KMS-11 (cell line): ENCODE results near the gene GNE.

ENCODE experiments used
- H2AFZ ChIP-seq: fragments of 200-600 bp; sonication (generic); 2 replicates; pipeline ENCODE4 v1.6.1; 2016; ENCODE audit warnings: antibody characterized with exemption, mixed run types, low read depth
- H3K27ac ChIP-seq: fragments of 200-600 bp; sonication (generic); 2 replicates; pipeline ENCODE4 v1.6.1; 2016; ENCODE audit warnings: mild to moderate bottlenecking, mixed run types
- H3K27me3 ChIP-seq: fragments of 200-600 bp; sonication (generic); 2 replicates; pipeline ENCODE4 v1.6.1; 2017; ENCODE audit warnings: mild to moderate bottlenecking, low read depth, mixed run types, moderate library complexity; ENCODE audit not compliant: insufficient read depth
- H3K36me3 ChIP-seq: fragments of 200-600 bp; sonication (generic); 2 replicates; pipeline ENCODE4 v1.6.1; 2017; ENCODE audit warnings: mild to moderate bottlenecking, mixed run types; ENCODE audit not compliant: insufficient read depth
- H3K4me1 ChIP-seq: fragments of 200-600 bp; sonication (generic); 2 replicates; pipeline ENCODE4 v1.6.1; 2016; ENCODE audit warnings: mild to moderate bottlenecking, low read depth, mixed run types; ENCODE audit not compliant: poor library complexity, severe bottlenecking
- H3K4me2 ChIP-seq: fragments of 200-600 bp; sonication (generic); 2 replicates; pipeline ENCODE4 v1.7.0; 2016; ENCODE audit warnings: mild to moderate bottlenecking, mixed run types
- H3K4me3 ChIP-seq: fragments of 200-600 bp; sonication (generic); IDR thresholded peaks from 2 replicates; pipeline ENCODE4 v1.6.1; 2017; ENCODE audit warnings: low read depth, low read length, mixed read lengths; ENCODE audit not compliant: insufficient read depth
- H3K79me2 ChIP-seq: fragments of 200-600 bp; sonication (generic); 2 replicates; pipeline ENCODE4 v1.6.1; 2016; ENCODE audit warnings: low read depth, mixed run types; ENCODE audit not compliant: insufficient read depth
- H3K9ac ChIP-seq: fragments of 200-600 bp; sonication (generic); 2 replicates; pipeline ENCODE4 v1.6.1; 2016; ENCODE audit warnings: mild to moderate bottlenecking, mixed run types
- H4K20me1 ChIP-seq: fragments of 200-600 bp; sonication (generic); 2 replicates; pipeline ENCODE4 v1.6.1; 2016; ENCODE audit warnings: mild to moderate bottlenecking, mixed run types; ENCODE audit not compliant: insufficient read depth
- TF ChIP-seq, protein P1 (sequence below): fragments of 200-600 bp; sonication (generic); conservative IDR thresholded peaks from 2 replicates; pipeline ENCODE4 v1.6.1; 2017; ENCODE audit warnings: low read depth, mild to moderate bottlenecking, antibody characterized with exemption, low read length, moderate library complexity, mixed read lengths

Gene GNE

DNA sequence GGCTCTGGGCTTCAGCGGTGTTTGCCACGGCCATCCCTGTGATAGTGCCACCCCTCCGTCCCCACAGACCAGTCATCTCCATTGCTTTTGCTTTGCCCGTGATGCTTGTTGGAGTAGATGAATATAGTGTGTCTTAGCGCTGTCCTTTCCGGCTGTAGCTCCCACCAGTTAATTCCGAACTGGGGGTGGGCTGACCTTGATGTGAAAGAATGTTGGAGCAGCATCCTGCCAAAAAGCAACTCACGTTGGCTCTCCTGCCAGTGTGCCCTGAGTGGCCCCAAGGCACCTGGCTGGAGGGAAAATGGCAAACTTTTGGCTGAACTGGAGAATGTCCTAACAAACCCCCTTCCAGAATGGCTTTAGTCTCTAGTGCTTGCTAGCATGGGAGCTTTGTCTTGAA is 47.5 kb downstream of the GNE start:
- Histone ChIP-seq H3K4me2 (no peak overlapping the region), H3K79me2 (peaks cover 18% of the 10 kb centered on the region; the same call in 1 of the 2 replicates), H4K20me1 (no peaks in the 10 kb centered on the region; the same call in 1 of the 2 replicates), H3K27ac (no peak overlapping the region), H3K36me3 (peaks cover 12% of the 10 kb centered on the region; the same call in 1 of the 2 replicates), H3K4me3 (no peak overlapping the region), H3K9ac (no peak overlapping the region), H3K27me3 (no peaks in the 10 kb centered on the region), H3K4me1 (peaks cover 25% of the 10 kb centered on the region), H2AFZ (no peak overlapping the region)
- TF ChIP-seq, protein P1, sequence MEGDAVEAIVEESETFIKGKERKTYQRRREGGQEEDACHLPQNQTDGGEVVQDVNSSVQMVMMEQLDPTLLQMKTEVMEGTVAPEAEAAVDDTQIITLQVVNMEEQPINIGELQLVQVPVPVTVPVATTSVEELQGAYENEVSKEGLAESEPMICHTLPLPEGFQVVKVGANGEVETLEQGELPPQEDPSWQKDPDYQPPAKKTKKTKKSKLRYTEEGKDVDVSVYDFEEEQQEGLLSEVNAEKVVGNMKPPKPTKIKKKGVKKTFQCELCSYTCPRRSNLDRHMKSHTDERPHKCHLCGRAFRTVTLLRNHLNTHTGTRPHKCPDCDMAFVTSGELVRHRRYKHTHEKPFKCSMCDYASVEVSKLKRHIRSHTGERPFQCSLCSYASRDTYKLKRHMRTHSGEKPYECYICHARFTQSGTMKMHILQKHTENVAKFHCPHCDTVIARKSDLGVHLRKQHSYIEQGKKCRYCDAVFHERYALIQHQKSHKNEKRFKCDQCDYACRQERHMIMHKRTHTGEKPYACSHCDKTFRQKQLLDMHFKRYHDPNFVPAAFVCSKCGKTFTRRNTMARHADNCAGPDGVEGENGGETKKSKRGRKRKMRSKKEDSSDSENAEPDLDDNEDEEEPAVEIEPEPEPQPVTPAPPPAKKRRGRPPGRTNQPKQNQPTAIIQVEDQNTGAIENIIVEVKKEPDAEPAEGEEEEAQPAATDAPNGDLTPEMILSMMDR: no peak

DNA sequence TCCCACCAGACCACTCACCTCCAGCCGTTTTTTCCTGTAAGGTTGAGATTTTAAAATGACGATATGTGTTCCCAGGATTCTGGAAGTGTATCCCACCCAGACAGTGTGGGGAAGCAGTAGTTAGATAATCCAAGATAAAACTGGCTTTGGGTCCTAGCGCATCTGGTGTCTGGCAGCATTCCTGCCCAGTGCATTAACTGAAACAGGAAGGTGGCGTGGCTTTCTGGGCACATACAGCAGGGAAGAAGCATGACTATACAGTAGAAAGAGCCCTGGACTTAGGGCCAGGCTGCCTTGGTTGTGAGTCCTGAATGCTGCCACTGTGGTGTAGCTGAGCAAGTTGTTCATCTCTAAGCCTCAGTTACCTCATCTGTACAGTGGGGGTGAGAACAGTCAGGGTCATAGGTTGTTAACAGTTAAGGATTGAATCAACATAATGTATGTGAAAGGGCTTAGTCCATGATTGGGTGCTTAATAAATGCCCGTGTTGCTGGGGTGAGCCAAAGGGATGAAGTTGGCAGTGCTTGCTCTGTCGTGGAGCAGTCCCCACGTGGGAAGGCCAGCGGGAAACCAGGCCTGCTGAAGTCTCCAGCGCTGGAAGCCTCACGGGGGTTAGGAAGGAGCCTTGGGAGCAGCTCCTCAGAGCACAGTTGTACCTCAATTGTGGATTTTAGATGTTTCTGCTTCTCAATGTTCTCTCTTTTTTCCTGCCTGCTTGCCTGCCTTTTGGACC is 49.6 kb downstream of the GNE start:
- Histone ChIP-seq H3K4me3 (no peak overlapping the region), H3K4me1 (peaks cover 26% of the 10 kb centered on the region), H3K4me2 (no peak overlapping the region), H3K9ac (no peak overlapping the region), H3K27me3 (no peaks in the 10 kb centered on the region), H3K27ac (no peak overlapping the region; the same call in 1 of the 2 replicates), H3K79me2 (peaks cover 29% of the 10 kb centered on the region; the same call in 1 of the 2 replicates), H2AFZ (no peak overlapping the region), H3K36me3 (peaks cover 12% of the 10 kb centered on the region; the same call in 1 of the 2 replicates), H4K20me1 (no peaks in the 10 kb centered on the region; the same call in 1 of the 2 replicates)
- TF ChIP-seq, protein P1: no peak

DNA sequence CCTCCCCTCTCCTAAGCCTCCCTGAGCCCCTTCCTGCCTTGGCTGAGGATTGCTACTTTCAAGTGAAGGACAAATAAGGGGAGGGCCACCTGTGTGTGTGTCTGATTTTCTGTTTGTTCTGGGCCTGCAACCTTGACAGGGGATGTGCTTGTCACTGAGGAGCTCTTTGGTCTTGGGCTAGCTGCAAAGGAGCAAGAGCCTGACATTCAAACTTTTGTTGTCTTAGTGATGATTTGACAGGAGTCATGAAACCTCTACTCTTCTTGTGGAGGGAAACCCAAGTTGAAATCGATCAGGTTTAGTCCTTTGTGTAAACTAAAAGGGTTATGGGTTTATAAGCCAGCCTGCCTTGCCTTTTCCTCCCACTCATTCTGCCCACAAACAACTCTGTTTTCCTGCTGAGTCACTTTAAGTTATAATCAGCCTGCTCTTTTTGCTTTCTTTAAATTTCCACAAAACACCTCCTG is 50.7 kb downstream of the GNE start:
- no peaks in the 10 kb centered on the region for H4K20me1 ChIP-seq
- no peak overlapping the region for H3K4me3 ChIP-seq
- H3K27me3 ChIP-seq: no peaks in the 10 kb centered on the region
- H3K27ac ChIP-seq: peak overlapping the region; percentile 29; the same call in 1 of the 2 replicates
- H3K79me2 ChIP-seq: peaks cover 29% of the 10 kb centered on the region; the same call in 1 of the 2 replicates
- no peak overlapping the region for H3K4me2 ChIP-seq
- no peak overlapping the region for H3K9ac ChIP-seq
- TF ChIP-seq, protein P1: no peak
- no peak overlapping the region for H2AFZ ChIP-seq
- H3K36me3 ChIP-seq: peaks cover 12% of the 10 kb centered on the region; the same call in 1 of the 2 replicates
- peaks cover 26% of the 10 kb centered on the region for H3K4me1 ChIP-seq

DNA sequence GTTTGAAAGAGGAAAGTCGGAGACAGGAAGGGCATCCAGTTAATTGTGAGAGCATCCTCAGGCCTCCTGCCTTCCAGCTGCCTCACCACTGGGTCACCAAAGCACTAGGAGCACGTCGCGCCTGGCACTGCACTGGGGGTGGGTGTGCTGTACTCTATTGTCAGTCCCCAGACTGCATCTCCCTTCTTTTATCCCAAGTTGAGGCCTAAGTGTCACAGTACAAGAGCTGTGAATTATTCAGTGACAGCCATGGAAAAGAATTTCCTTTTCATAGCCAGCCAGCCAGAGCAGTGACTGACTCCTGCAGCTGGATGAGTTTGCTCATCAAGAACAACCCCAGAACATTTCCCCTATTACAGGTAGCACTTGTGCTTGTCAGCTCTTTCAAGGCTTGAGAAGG is 51.2 kb downstream of the GNE start:
- TF ChIP-seq, protein P1: no peak
- Histone ChIP-seq H3K79me2 (peaks cover 29% of the 10 kb centered on the region; the same call in 1 of the 2 replicates), H3K4me1 (peaks cover 26% of the 10 kb centered on the region), H3K36me3 (peaks cover 12% of the 10 kb centered on the region; the same call in 1 of the 2 replicates), H4K20me1 (no peaks in the 10 kb centered on the region), H3K27me3 (no peaks in the 10 kb centered on the region), H3K4me2 (no peak overlapping the region), H3K9ac (no peak overlapping the region), H3K4me3 (no peak overlapping the region), H3K27ac (peak overlapping the region; percentile 29; the same call in 1 of the 2 replicates), H2AFZ (no peak overlapping the region)
